Measurements from ENCODE around the gene FYB1.

Gene FYB1

GRCh38 chr5:39080597-39081204 lies 138.7 kb downstream of the FYB1 start:
- no peak for DNase-seq (ENCODE audit: low read depth, low spot score)

- DNase-seq (ENCODE audit: low read depth, low spot score) = no peak
These were observed 139.2 kb downstream of the FYB1 start for GRCh38 chr5:39080168-39080567.

GRCh38 chr5:39079147-39079546 lies 140.2 kb downstream of the FYB1 start:
- DNase-seq (ENCODE audit: low read depth, low spot score) = no peak

- no peak for DNase-seq (ENCODE audit: low read depth, low spot score)
These were observed 142.3 kb downstream of the FYB1 start for GRCh38 chr5:39076757-39077728.

- no peak for DNase-seq (ENCODE audit: low read depth, low spot score)
These were observed 143.1 kb downstream of the FYB1 start for GRCh38 chr5:39076101-39076756.

GRCh38 chr5:39074017-39074814 lies 145.1 kb downstream of the FYB1 start, which contains the start of gene RICTOR:
Gene RICTOR, minus strand, starts transcription at chr5:39074399. Its CDS starts 22 bp downstream, at chr5:39074377.
- no peak for DNase-seq (ENCODE audit: low read depth, low spot score)

- DNase-seq (ENCODE audit: low read depth, low spot score) = no peak
These were observed 145.7 kb downstream of the FYB1 start for GRCh38 chr5:39073767-39074016.

- no peak for DNase-seq (ENCODE audit: low read depth, low spot score)
These were observed 146.2 kb downstream of the FYB1 start for GRCh38 chr5:39072925-39073766.

GRCh38 chr5:39068099-39068498 lies 151.3 kb downstream of the FYB1 start:
- DNase-seq (ENCODE audit: low read depth, low spot score) = no peak

GRCh38 chr5:39064450-39064849 lies 154.9 kb downstream of the FYB1 start:
- DNase-seq (ENCODE audit: low read depth, low spot score) = no peak

GRCh38 chr5:39063037-39063436 lies 156.3 kb downstream of the FYB1 start:
- no peak for DNase-seq (ENCODE audit: low read depth, low spot score)

- no peak for DNase-seq (ENCODE audit: low read depth, low spot score)
These were observed 156.8 kb downstream of the FYB1 start for GRCh38 chr5:39062530-39062929.

GRCh38 chr5:39062104-39062503 lies 157.3 kb downstream of the FYB1 start:
- no peak for DNase-seq (ENCODE audit: low read depth, low spot score)

GRCh38 chr5:39059064-39059463 lies 160.3 kb downstream of the FYB1 start:
- DNase-seq (ENCODE audit: low read depth, low spot score) = no peak

GRCh38 chr5:39058178-39058921 lies 161.0 kb downstream of the FYB1 start:
- DNase-seq (ENCODE audit: low read depth, low spot score) = no peak

- no peak for DNase-seq (ENCODE audit: low read depth, low spot score)
These were observed 161.6 kb downstream of the FYB1 start for GRCh38 chr5:39057734-39058133.

- DNase-seq (ENCODE audit: low read depth, low spot score) = no peak
These were observed 163.5 kb downstream of the FYB1 start for GRCh38 chr5:39055768-39056398.

Data from iPS DF 19.7 (cell line).